NOMO-1 (cell line): ENCODE data around the gene SCN10A.

Source experiments
- DNase-seq, 2 experiments: peaks; one replicate each; lab custom pipeline; 2025; ENCODE audit not compliant: unreplicated experiment in 2 of 2; lab: John Stamatoyannopoulos, UW

Gene SCN10A

GRCh38 chr3:38816026-38816425 lies at the start of gene SCN10A:
TSS of gene SCN10A (minus strand) at chr3:38816217. CDS start at chr3:38794010, 22,207 bp downstream.
- no peak for DNase-seq

- DNase-seq = no peak
Observed at GRCh38 chr3:38853011-38853410, 37.0 kb upstream of the SCN10A start.

GRCh38 chr3:38843898-38844297 lies 27.9 kb upstream of the SCN10A start:
- DNase-seq = peak; percentile 2 to 23

- no peak for DNase-seq
Observed at GRCh38 chr3:38842266-38842965, 26.4 kb upstream of the SCN10A start.

- DNase-seq = no peak
Observed at GRCh38 chr3:38840987-38841386, 25.0 kb upstream of the SCN10A start.

GRCh38 chr3:38837358-38837757 lies 21.3 kb upstream of the SCN10A start:
- no peak for DNase-seq

- no peak for DNase-seq
Observed at GRCh38 chr3:38836561-38836960, 20.5 kb upstream of the SCN10A start.

- no peak for DNase-seq
Observed at GRCh38 chr3:38835939-38836338, 19.9 kb upstream of the SCN10A start.

- no peak for DNase-seq
Observed at GRCh38 chr3:38834717-38835116, 18.7 kb upstream of the SCN10A start.

GRCh38 chr3:38834110-38834509 lies 18.1 kb upstream of the SCN10A start:
- DNase-seq = peak; percentile 78 to 89

GRCh38 chr3:38829404-38829803 lies 13.4 kb upstream of the SCN10A start:
- no peak for DNase-seq

- DNase-seq = no peak
Observed at GRCh38 chr3:38828681-38829080, 12.7 kb upstream of the SCN10A start.

GRCh38 chr3:38827791-38828190 lies 11.8 kb upstream of the SCN10A start:
- no peak for DNase-seq

- DNase-seq = no peak
Observed at GRCh38 chr3:38826001-38826400, 10.0 kb upstream of the SCN10A start.

GRCh38 chr3:38824349-38824748 lies 8.3 kb upstream of the SCN10A start:
- DNase-seq = no peak

- no peak for DNase-seq
Observed at GRCh38 chr3:38823722-38824121, 7.7 kb upstream of the SCN10A start.

GRCh38 chr3:38823186-38823585 lies 7.2 kb upstream of the SCN10A start:
- no peak for DNase-seq

- no peak for DNase-seq
Observed at GRCh38 chr3:38811822-38812221, 4.2 kb downstream of the SCN10A start.

GRCh38 chr3:38805765-38806386 lies 10.1 kb downstream of the SCN10A start:
- DNase-seq = peak; percentile 48 to 56

- DNase-seq = no peak
Observed at GRCh38 chr3:38805004-38805403, 11.0 kb downstream of the SCN10A start.

- no peak for DNase-seq
Observed at GRCh38 chr3:38800511-38800910, 15.5 kb downstream of the SCN10A start.

- DNase-seq = no peak
Observed at GRCh38 chr3:38793721-38794120, 22.3 kb downstream of the SCN10A start.
